ENCODE measurements around the gene BUD23.
"Not testable (repeated sequence)": the region's sequence is repeated elsewhere in the genome, so short reads cannot be mapped to it uniquely, and the experiment has no call there.

The BUD23 gene

GRCh38 chr7:73652541-73652949 lies 30.9 kb upstream of the BUD23 start:
- H3K4me3 ChIP-seq (ENCODE audit: low read depth, low read length): no peak overlapping the region
- TF ChIP-seq, protein P1, sequence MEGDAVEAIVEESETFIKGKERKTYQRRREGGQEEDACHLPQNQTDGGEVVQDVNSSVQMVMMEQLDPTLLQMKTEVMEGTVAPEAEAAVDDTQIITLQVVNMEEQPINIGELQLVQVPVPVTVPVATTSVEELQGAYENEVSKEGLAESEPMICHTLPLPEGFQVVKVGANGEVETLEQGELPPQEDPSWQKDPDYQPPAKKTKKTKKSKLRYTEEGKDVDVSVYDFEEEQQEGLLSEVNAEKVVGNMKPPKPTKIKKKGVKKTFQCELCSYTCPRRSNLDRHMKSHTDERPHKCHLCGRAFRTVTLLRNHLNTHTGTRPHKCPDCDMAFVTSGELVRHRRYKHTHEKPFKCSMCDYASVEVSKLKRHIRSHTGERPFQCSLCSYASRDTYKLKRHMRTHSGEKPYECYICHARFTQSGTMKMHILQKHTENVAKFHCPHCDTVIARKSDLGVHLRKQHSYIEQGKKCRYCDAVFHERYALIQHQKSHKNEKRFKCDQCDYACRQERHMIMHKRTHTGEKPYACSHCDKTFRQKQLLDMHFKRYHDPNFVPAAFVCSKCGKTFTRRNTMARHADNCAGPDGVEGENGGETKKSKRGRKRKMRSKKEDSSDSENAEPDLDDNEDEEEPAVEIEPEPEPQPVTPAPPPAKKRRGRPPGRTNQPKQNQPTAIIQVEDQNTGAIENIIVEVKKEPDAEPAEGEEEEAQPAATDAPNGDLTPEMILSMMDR (IDR thresholded peaks at IDR 0.05; ENCODE audit: low read depth, low read length): no peak
- in situ Hi-C loops (cut with HindIII; ENCODE audit: low sequenced_read_pairs): no loop called here
- no peak for DNase-seq (ENCODE audit: low read depth, low spot score)

GRCh38 chr7:73655309-73655708 lies 28.1 kb upstream of the BUD23 start:
- H3K4me3 ChIP-seq (ENCODE audit: low read depth, low read length); in situ Hi-C loops (cut with HindIII; ENCODE audit: low sequenced_read_pairs); DNase-seq (ENCODE audit: low read depth, low spot score): not testable (repeated sequence)

DNA sequence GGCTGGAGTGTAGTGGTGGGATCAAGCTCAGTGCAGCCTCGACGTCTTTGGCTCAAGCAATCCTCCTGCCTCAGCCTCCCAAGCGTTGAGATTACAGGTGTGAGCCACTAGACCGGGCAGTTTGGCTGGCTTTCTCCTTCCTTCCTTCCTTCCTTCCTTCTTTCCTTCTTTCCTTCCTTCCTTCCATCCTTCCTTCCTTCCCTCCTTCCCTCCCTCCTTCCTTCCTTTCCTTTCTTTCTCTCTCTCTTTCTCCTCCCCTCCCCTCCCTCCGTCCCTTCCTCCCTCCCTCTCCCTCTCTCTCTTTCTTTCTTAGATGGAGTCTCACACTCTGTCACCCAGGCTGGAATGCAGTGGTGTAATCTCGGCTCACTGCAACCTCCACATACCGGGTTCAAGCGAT lies 23.4 kb upstream of the BUD23 start:
- DNase-seq (ENCODE audit: low read depth, low spot score): no peak
- no peak overlapping the region for H3K4me3 ChIP-seq (ENCODE audit: low read depth, low read length)
- in situ Hi-C loops (cut with HindIII; ENCODE audit: low sequenced_read_pairs): no loop called here
- TF ChIP-seq, protein P1 (IDR thresholded peaks at IDR 0.05; ENCODE audit: low read depth, low read length): no peak

- DNase-seq (ENCODE audit: low read depth, low spot score); in situ Hi-C loops (cut with HindIII; ENCODE audit: low sequenced_read_pairs); H3K4me3 ChIP-seq (ENCODE audit: low read depth, low read length): not testable (repeated sequence)
Measured at GRCh38 chr7:73660594-73660993, 22.8 kb upstream of the BUD23 start.

- TF ChIP-seq, protein P1 (IDR thresholded peaks at IDR 0.05; ENCODE audit: low read depth, low read length): no peak
- no peak overlapping the region for H3K4me3 ChIP-seq (ENCODE audit: low read depth, low read length)
- no peak for DNase-seq (ENCODE audit: low read depth, low spot score)
- in situ Hi-C loops (cut with HindIII; ENCODE audit: low sequenced_read_pairs): no loop called here
Measured at GRCh38 chr7:73663033-73663432, 20.4 kb upstream of the BUD23 start.

GRCh38 chr7:73667344-73668102 lies 15.9 kb upstream of the BUD23 start, which contains the start of gene VPS37D:
VPS37D (plus strand) TSS chr7:73667831; CDS start chr7:73667959, 128 bp downstream.
- TF ChIP-seq, protein P1 (IDR thresholded peaks at IDR 0.05; ENCODE audit: low read depth, low read length): peak; percentile 71
- DNase-seq (ENCODE audit: low read depth, low spot score): peak; percentile 86
- in situ Hi-C loops (cut with HindIII; ENCODE audit: low sequenced_read_pairs): no loop called here
- peak within 1 kb of the TSS; percentile 70 for H3K4me3 ChIP-seq (ENCODE audit: low read depth, low read length)

- no peak for DNase-seq (ENCODE audit: low read depth, low spot score)
- peak overlapping the region; percentile 70 for H3K4me3 ChIP-seq (ENCODE audit: low read depth, low read length)
- in situ Hi-C loops (cut with HindIII; ENCODE audit: low sequenced_read_pairs): no loop called here
- TF ChIP-seq, protein P1 (IDR thresholded peaks at IDR 0.05; ENCODE audit: low read depth, low read length): no peak
Measured at GRCh38 chr7:73668103-73668885, 15.1 kb upstream of the BUD23 start.
